K562 (cell line): ENCODE data around the gene MITF. TPM values are rescaled to one million over a fixed set of nuclear protein-coding genes. Genes with fewer than 3 reads are reported as not detected.

Experiments used
- ATAC-seq: fragments of 200-7000 bp; cut with Tn5 transposase; 3 replicates; pipeline ENCODE4 v1.9.1; 2020; ENCODE audit warnings: moderate library complexity
- BruUV-seq: library from RNA; stranded (reverse); fragments of 400-500 nt; replicated peaks from 2 replicates; lab custom pipeline; 2021; lab: Mats Ljungman, UMichigan
- CTCF ChIA-PET: fragments of 300-600 bp; formaldehyde crosslinking; extraction: SDS; loops from one replicate; lab custom pipeline; 2021; ENCODE audit warnings: low intra/inter-chr PET ratio; lab: Yijun Ruan, JAX
- POLR2A ChIA-PET: fragments of 300-600, 350-650 bp; sonication (Branson Sonifier 250); formaldehyde crosslinking; extraction: SDS; loops from one replicate; lab custom pipeline; 2021; ENCODE audit warnings: antibody characterized with exemption, inconsistent platforms; lab: Yijun Ruan, JAX
- DNase-seq, 4 experiments: peaks; one replicate each; pipeline versions ENCODE4 v3.0.0 to v3.0.0-alpha.2; 2011 to 2018; ENCODE audit warnings: low spot score in 3 of 4, mixed read lengths in 3 of 4; ENCODE audit errors: extremely low read depth in 1 of 4
- FAIRE-seq: peaks from 2 replicates; lab custom pipeline; 2011; peaks lifted over from hg19 to GRCh38; lab: Jason Lieb, UNC
- H2AFZ ChIP-seq: 2 replicates; pipeline ENCODE4 v1.6.0; 2011; ENCODE audit warnings: low read depth, low read length, control low read depth, inconsistent platforms
- H3K27ac ChIP-seq: fragments of 200-600 bp; 3 replicates; pipeline ENCODE4 v1.8.0; 2011; ENCODE audit warnings: low read depth, mild to moderate bottlenecking, control low read depth, inconsistent platforms, low read length, moderate library complexity, mixed read lengths; ENCODE audit errors: extremely low read depth
- H3K27me3 ChIP-seq, 2 experiments: fragments of 300-600 bp in 1 of 2; 2 replicates in 1 of 2; 3 replicates in 1 of 2; pipeline versions ENCODE4 v1.6.0 to v1.8.0; 2011; ENCODE audit warnings: inconsistent platforms in 2 of 2, low read length in 2 of 2, mild to moderate bottlenecking in 1 of 2, mixed read lengths in 1 of 2, moderate library complexity in 1 of 2; ENCODE audit not compliant: control insufficient read depth in 2 of 2, insufficient read depth in 2 of 2
- H3K36me3 ChIP-seq: fragments of 300-600 bp; 3 replicates; pipeline ENCODE4 v1.8.0; 2011; ENCODE audit warnings: mild to moderate bottlenecking, low read length, inconsistent platforms; ENCODE audit not compliant: control insufficient read depth, insufficient read depth
- H3K4me1 ChIP-seq, 2 experiments: fragments of 200-600 bp in 1 of 2; replicated peaks in 1 of 2; 2 replicates in 1 of 2; 3 replicates in 1 of 2; pipeline versions ENCODE4 v1.5.1 to v1.8.0; 2011; ENCODE audit warnings: inconsistent platforms in 2 of 2, low read length in 2 of 2, mild to moderate bottlenecking in 1 of 2, mixed read lengths in 1 of 2, moderate library complexity in 1 of 2; ENCODE audit not compliant: control insufficient read depth in 2 of 2, insufficient read depth in 2 of 2
- H3K4me2 ChIP-seq: 2 replicates; pipeline ENCODE4 v1.6.1; 2011; ENCODE audit warnings: low read length, control low read depth, inconsistent platforms, mixed read lengths; ENCODE audit not compliant: insufficient read depth
- H3K4me3 ChIP-seq: fragments of 200-600 bp; sonication (generic), shearing (Covaris generic); 2 replicates; pipeline ENCODE4 v1.5.1; 2016; ENCODE audit warnings: control low read depth, inconsistent platforms
- H3K79me2 ChIP-seq: fragments of 200-600 bp; 3 replicates; pipeline ENCODE4 v1.8.0; 2011; ENCODE audit warnings: low read length, inconsistent platforms; ENCODE audit not compliant: control insufficient read depth, insufficient read depth
- H3K9ac ChIP-seq, 2 experiments: 2 replicates each; pipeline versions ENCODE4 v1.6.0 to v1.6.1; 2011; ENCODE audit warnings: low read depth in 2 of 2, low read length in 2 of 2, control low read depth in 1 of 2, inconsistent platforms in 1 of 2, mild to moderate bottlenecking in 1 of 2, mixed read lengths in 1 of 2; ENCODE audit not compliant: insufficient read depth in 1 of 2
- H3K9me1 ChIP-seq: one replicate; pipeline ENCODE4 v1.6.0; 2011; ENCODE audit warnings: inconsistent platforms, mild to moderate bottlenecking, low read length, moderate library complexity; ENCODE audit not compliant: control insufficient read depth, insufficient read depth
- H3K9me3 ChIP-seq: replicated peaks from 2 replicates; pipeline ENCODE4 v1.5.1; 2011; ENCODE audit warnings: low read depth, low read length, inconsistent platforms; ENCODE audit not compliant: control insufficient read depth, insufficient read depth
- H4K20me1 ChIP-seq: replicated peaks from 2 replicates; pipeline ENCODE4 v1.6.1; 2011; ENCODE audit warnings: low read length, inconsistent platforms, mixed read lengths; ENCODE audit not compliant: control insufficient read depth, insufficient read depth
- BRD9 ChIP-seq: fragments of 450-650 bp; IDR thresholded peaks from 2 replicates; pipeline ENCODE4 v1.6.1; 2018; ENCODE audit warnings: low read depth; ENCODE audit not compliant: partially characterized antibody
- CHD1 ChIP-seq: fragments of 200-600 bp; sonication (generic); IDR thresholded peaks from one replicate; pipeline ENCODE4 v1.6.1; 2012; ENCODE audit warnings: mild to moderate bottlenecking, moderate library complexity, low read length, inconsistent platforms
- DACH1 ChIP-seq: fragments of 450-650 bp; IDR thresholded peaks from 2 replicates; pipeline ENCODE4 v1.6.1; 2018; ENCODE audit not compliant: partially characterized antibody
- FOXJ2 ChIP-seq: fragments of 200-800 bp; sonication (Bioruptor generic); IDR thresholded peaks from 2 replicates; pipeline ENCODE4 v1.6.1; 2016; ENCODE audit warnings: missing genetic modification characterization, missing compliant biosample characterization
- JUNB ChIP-seq: fragments of 450-650 bp; formaldehyde crosslinking; conservative IDR thresholded peaks from 2 replicates; pipeline ENCODE4 v1.4.0; 2020; ENCODE audit warnings: mild to moderate bottlenecking
- MGA ChIP-seq: fragments of 450-650 bp; IDR thresholded peaks from 2 replicates; pipeline ENCODE4 v1.6.1; 2016; ENCODE audit warnings: mild to moderate bottlenecking, moderate library complexity
- NCOR1 ChIP-seq: fragments of 450-650 bp; IDR thresholded peaks from 2 replicates; pipeline ENCODE4 v1.6.1; 2016; ENCODE audit warnings: mild to moderate bottlenecking, moderate library complexity
- NUFIP1 ChIP-seq: fragments of 450-650 bp; IDR thresholded peaks from 2 replicates; pipeline ENCODE4 v1.6.1; 2018; ENCODE audit not compliant: partially characterized antibody
- POLR3G ChIP-seq: IDR thresholded peaks from 2 replicates; pipeline ENCODE4 v1.6.1; 2011; ENCODE audit not compliant: insufficient read length, insufficient replicate concordance; ENCODE audit errors: extremely low read depth
- SMARCA4 ChIP-seq: fragments of 450-650 bp; IDR thresholded peaks from 2 replicates; pipeline ENCODE4 v1.6.1; 2016
- XRCC3 ChIP-seq: fragments of 450-650 bp; IDR thresholded peaks from 2 replicates; pipeline ENCODE4 v1.6.1; 2017; ENCODE audit warnings: mild to moderate bottlenecking, moderate library complexity
- ZKSCAN3 ChIP-seq: fragments of 250-450 bp; sonication (Bioruptor Pico); IDR thresholded peaks from 2 replicates; pipeline ENCODE4 v1.4.0; 2020
- WGBS: fragments of 100-300 bp; shearing (Covaris generic); methylation state at CpG from one replicate; pipeline ENCODE4 v1.1.6; 2016; ENCODE audit warnings: low coverage, mixed read lengths; ENCODE audit not compliant: insufficient coverage; ENCODE audit errors: missing lambda C conversion rate; 5-methylcytosine and 5-hydroxymethylcytosine counted together
- in situ Hi-C: fragments of 300-500 bp; cut with MboI; formaldehyde crosslinking; loops from 4 replicates; pipeline ENCODE4 v1.15.0; 2018; ENCODE audit warnings: inconsistent platforms, mixed read lengths
- intact Hi-C: fragments of 100-400 bp; cut with micrococcal nuclease; formaldehyde crosslinking; loops from 2 replicates; pipeline ENCODE4 v1.14.2; 2022
- polyA plus RNA-seq, 8 experiments: library from polyadenylated mRNA; depleted of rRNA in 4 of 8; stranded (reverse) in 5 of 8; unstranded in 3 of 8; fragments of >200 nt; fragmentation: Nextera tagmentation in 2 of 8; fragmentation: Illumina TruSeq in 1 of 8; extraction: Ambion mirVana in 2 of 8; extraction: Trizol in 1 of 8; gene quantifications; 2 replicates each; pipeline versions ENCODE4 v1.2.1 to v1.2.3, GENCODE V29; 2011 to 2014; ENCODE audit warnings: inconsistent platforms in 1 of 8, missing spikeins in 1 of 8
- total RNA-seq, 7 experiments: library from RNA; depleted of rRNA in 6 of 7; stranded (reverse); fragments of >200 nt in 6 of 7; fragmentation: Illumina TruSeq in 2 of 7; extraction: Trizol in 2 of 7; gene quantifications; 2 replicates each; pipeline versions ENCODE4 v1.2.1 to v1.2.3, GENCODE V29; 2011 to 2021; ENCODE audit warnings: low replicate concordance in 1 of 7

The MITF gene
- total and polyA plus RNA-seq, 9 of the 15 experiments (the other 6 are each of a cell fraction or from before 2014, with no cell fraction given), result 5.6 to 14.9 (median 11.1) TPM

GRCh38 chr3:69806735-69807438, 67.6 kb downstream of the MITF start:
- CTCF ChIA-PET, result no interaction called here
- H2AFZ ChIP-seq, result no peak overlapping the region
- no peak overlapping the region for H3K27ac ChIP-seq
- in situ Hi-C loops, result no loop called here
- DNase-seq (no peak), FAIRE-seq (no peak), ATAC-seq (no peak)
- peaks cover 5 to 21% of the 10 kb centered on the region in 2 experiments; a peak in 4 of 5 replicates for H3K4me1 ChIP-seq
- H3K9ac ChIP-seq, result no peak overlapping the region
- WGBS, result 50% methylated on average over 1 of the region's 1 CpG
- no peaks in the 10 kb centered on the region for H3K9me1 ChIP-seq
- H3K79me2 ChIP-seq, result peaks cover 40% of the 10 kb centered on the region
- no TSS peak for BruUV-seq
- no peaks in the 10 kb centered on the region for H3K36me3 ChIP-seq
- POLR2A ChIA-PET, result no interaction called here
- intact Hi-C loops, result no loop called here
- no peaks in the 10 kb centered on the region for H3K9me3 ChIP-seq
- H3K4me2 ChIP-seq, result no peak overlapping the region
- no peak overlapping the region for H3K4me3 ChIP-seq
- no peaks in the 10 kb centered on the region for H4K20me1 ChIP-seq
- H3K27me3 ChIP-seq, result no peaks in the 10 kb centered on the region
- no peak for TF ChIP-seq POLR3G
- TF ChIP-seq ZKSCAN3 (CRISPR knock-in tag), result no peak
- no peak for TF ChIP-seq FOXJ2
- TF ChIP-seq XRCC3, result no peak
- no peak for TF ChIP-seq MGA
- TF ChIP-seq BRD9, result no peak
- TF ChIP-seq NUFIP1, result no peak
- no peak for TF ChIP-seq CHD1
- no peak for TF ChIP-seq JUNB (CRISPR knock-in tag)
- TF ChIP-seq NCOR1, result no peak
- TF ChIP-seq SMARCA4, result no peak
- no peak for TF ChIP-seq DACH1
